ENCODE measurements around the gene LIN37.

GRCh38 chr19:35768082-35768421, 19.7 kb downstream of the LIN37 start:
- TF ChIP-seq ZKSCAN8 (CRISPR knock-in tag; IDR thresholded peaks at IDR 0.05; ENCODE audit: borderline replicate concordance) (no peak), MED1 (CRISPR knock-in tag; IDR thresholded peaks at IDR 0.05) (no peak), TOE1 (CRISPR knock-in tag; IDR thresholded peaks at IDR 0.05) (no peak), DMAP1 (CRISPR knock-in tag; IDR thresholded peaks at IDR 0.05) (no peak), TRAFD1 (CRISPR knock-in tag; IDR thresholded peaks at IDR 0.05; ENCODE audit: borderline replicate concordance) (no peak), PBX3 (CRISPR knock-in tag; IDR thresholded peaks at IDR 0.05; ENCODE audit: borderline replicate concordance) (no peak), CHCHD3 (CRISPR knock-in tag; IDR thresholded peaks at IDR 0.05) (no peak), SMC3 (IDR thresholded peaks at IDR 0.05; ENCODE audit: low read length) (no peak), ZNF619 (CRISPR knock-in tag; IDR thresholded peaks at IDR 0.05) (no peak), CTCF (CRISPR knock-in tag; IDR thresholded peaks at IDR 0.05) (no peak)
